ENCODE measurements around the gene SERF1B. TPM values are rescaled to one million over a fixed set of nuclear protein-coding genes. Genes with fewer than 3 reads are reported as not detected.
"Not testable (repeated sequence)": the region's sequence is repeated elsewhere in the genome, so short reads cannot be mapped to it uniquely, and the experiment has no call there.

Gene SERF1B
- total and polyA plus RNA-seq, 2 of the 13 experiments (the other 11 are each of a cell fraction or from before 2014, with no cell fraction given), result 21.2 to 47.3 TPM

- in situ Hi-C loops (cut with HindIII; ENCODE audit: extremely low pct_ligation_motif_present, low pct_unique_long_range_greater_than_20kb); intact Hi-C loops (cut with micrococcal nuclease; ENCODE audit: unreplicated experiment); DNase-seq (ENCODE audit: low spot score): not testable (repeated sequence)
Measured at GRCh38 chr5:70020660-70021059, 4.4 kb upstream of the SERF1B start.

GRCh38 chr5:70025845-70026145, 744 bp downstream of the SERF1B start:
- POLR2A ChIA-PET; CTCF ChIA-PET (ENCODE audit: low intra/inter-chr PET ratio, low total read pairs); H3K4me2 ChIP-seq (ENCODE audit: low read depth, low read length); H3K79me2 ChIP-seq (ENCODE audit: insufficient read depth, low read length); H4K20me1 ChIP-seq (ENCODE audit: insufficient read depth, low read length); H3K27me3 ChIP-seq (ENCODE audit: control insufficient read depth in 1 of 2, insufficient read depth in 2 of 2, low read length in 2 of 2); DNase-seq (ENCODE audit: low spot score); FAIRE-seq; H3K9ac ChIP-seq (ENCODE audit: insufficient read depth, low read depth, low read length); H3K4me3 ChIP-seq (replicated peaks in 1 of 3; ENCODE audit: insufficient read depth in 1 of 3, low read depth in 2 of 3, low read length in 3 of 3); H3K4me1 ChIP-seq (ENCODE audit: insufficient read depth, low read length); intact Hi-C loops (cut with micrococcal nuclease; ENCODE audit: unreplicated experiment); H3K9me3 ChIP-seq (ENCODE audit: low read length); H2AFZ ChIP-seq (ENCODE audit: low read length); in situ Hi-C loops (cut with HindIII; ENCODE audit: extremely low pct_ligation_motif_present, low pct_unique_long_range_greater_than_20kb); H3K27ac ChIP-seq (ENCODE audit: extremely low read length, insufficient read depth, low read length); H3K36me3 ChIP-seq (replicated peaks in 1 of 2; ENCODE audit: control insufficient read depth in 1 of 2, insufficient read depth in 2 of 2, low read length in 2 of 2): not testable (repeated sequence)
- peak; percentile 63 for ATAC-seq
- BruUV-seq (replicated peaks), result TSS peak; percentile 54
- no CpG with 5 or more reads among the region's 4 CpGs for WGBS (ENCODE audit: low lambda C conversion rate)

More at GRCh38 chr5:70020660-70021059, 4.4 kb upstream of the SERF1B start:
- H3K4me1 ChIP-seq (ENCODE audit: insufficient read depth, low read length); H3K79me2 ChIP-seq (ENCODE audit: insufficient read depth, low read length); H3K9ac ChIP-seq (ENCODE audit: insufficient read depth, low read depth, low read length); H3K27me3 ChIP-seq (ENCODE audit: control insufficient read depth in 1 of 2, insufficient read depth in 2 of 2, low read length in 2 of 2); CTCF ChIA-PET (ENCODE audit: low intra/inter-chr PET ratio, low total read pairs); BruUV-seq (replicated peaks); H3K27ac ChIP-seq (ENCODE audit: extremely low read length, insufficient read depth, low read length); FAIRE-seq; ATAC-seq; H3K36me3 ChIP-seq (replicated peaks in 1 of 2; ENCODE audit: control insufficient read depth in 1 of 2, insufficient read depth in 2 of 2, low read length in 2 of 2); H4K20me1 ChIP-seq (ENCODE audit: insufficient read depth, low read length); H3K9me3 ChIP-seq (ENCODE audit: low read length); H3K4me3 ChIP-seq (replicated peaks in 1 of 3; ENCODE audit: insufficient read depth in 1 of 3, low read depth in 2 of 3, low read length in 3 of 3); POLR2A ChIA-PET; H3K4me2 ChIP-seq (ENCODE audit: low read depth, low read length); H2AFZ ChIP-seq (ENCODE audit: low read length): not testable (repeated sequence)
- no CpG with 5 or more reads among the region's 2 CpGs for WGBS (ENCODE audit: low lambda C conversion rate)

GRCh38 chr5:70031204-70031603, 6.2 kb downstream of the SERF1B start:
- H3K4me3 ChIP-seq (replicated peaks in 1 of 3; ENCODE audit: insufficient read depth in 1 of 3, low read depth in 2 of 3, low read length in 3 of 3); FAIRE-seq; H3K79me2 ChIP-seq (ENCODE audit: insufficient read depth, low read length); intact Hi-C loops (cut with micrococcal nuclease; ENCODE audit: unreplicated experiment); H4K20me1 ChIP-seq (ENCODE audit: insufficient read depth, low read length); H3K27me3 ChIP-seq (ENCODE audit: control insufficient read depth in 1 of 2, insufficient read depth in 2 of 2, low read length in 2 of 2); H3K36me3 ChIP-seq (replicated peaks in 1 of 2; ENCODE audit: control insufficient read depth in 1 of 2, insufficient read depth in 2 of 2, low read length in 2 of 2); CTCF ChIA-PET (ENCODE audit: low intra/inter-chr PET ratio, low total read pairs); H3K27ac ChIP-seq (ENCODE audit: extremely low read length, insufficient read depth, low read length); H3K9me3 ChIP-seq (ENCODE audit: low read length); H2AFZ ChIP-seq (ENCODE audit: low read length); H3K9ac ChIP-seq (ENCODE audit: insufficient read depth, low read depth, low read length); ATAC-seq; DNase-seq (ENCODE audit: low spot score); H3K4me1 ChIP-seq (ENCODE audit: insufficient read depth, low read length); POLR2A ChIA-PET; BruUV-seq (replicated peaks); H3K4me2 ChIP-seq (ENCODE audit: low read depth, low read length); in situ Hi-C loops (cut with HindIII; ENCODE audit: extremely low pct_ligation_motif_present, low pct_unique_long_range_greater_than_20kb): not testable (repeated sequence)
- WGBS (ENCODE audit: low lambda C conversion rate), result no CpG with 5 or more reads among the region's 5 CpGs

GRCh38 chr5:70041411-70041810, 16.4 kb downstream of the SERF1B start:
- POLR2A ChIA-PET, result not testable (repeated sequence)

GRCh38 chr5:70049790-70050142, 24.7 kb downstream of the SERF1B start:
- H3K79me2 ChIP-seq (ENCODE audit: insufficient read depth, low read length); H3K4me1 ChIP-seq (ENCODE audit: insufficient read depth, low read length); CTCF ChIA-PET (ENCODE audit: low intra/inter-chr PET ratio, low total read pairs); intact Hi-C loops (cut with micrococcal nuclease; ENCODE audit: unreplicated experiment); H3K9me3 ChIP-seq (ENCODE audit: low read length); H2AFZ ChIP-seq (ENCODE audit: low read length); H3K27me3 ChIP-seq (ENCODE audit: control insufficient read depth in 1 of 2, insufficient read depth in 2 of 2, low read length in 2 of 2); BruUV-seq (replicated peaks); H3K4me3 ChIP-seq (replicated peaks in 1 of 3; ENCODE audit: insufficient read depth in 1 of 3, low read depth in 2 of 3, low read length in 3 of 3); H3K9ac ChIP-seq (ENCODE audit: insufficient read depth, low read depth, low read length); DNase-seq (ENCODE audit: low spot score); FAIRE-seq; H3K4me2 ChIP-seq (ENCODE audit: low read depth, low read length); H3K27ac ChIP-seq (ENCODE audit: extremely low read length, insufficient read depth, low read length); H4K20me1 ChIP-seq (ENCODE audit: insufficient read depth, low read length); POLR2A ChIA-PET; H3K36me3 ChIP-seq (replicated peaks in 1 of 2; ENCODE audit: control insufficient read depth in 1 of 2, insufficient read depth in 2 of 2, low read length in 2 of 2); in situ Hi-C loops (cut with HindIII; ENCODE audit: extremely low pct_ligation_motif_present, low pct_unique_long_range_greater_than_20kb): not testable (repeated sequence)
- no CpG with 5 or more reads among the region's 16 CpGs for WGBS (ENCODE audit: low lambda C conversion rate)
- peak; percentile 36 for ATAC-seq

More at GRCh38 chr5:70041411-70041810, 16.4 kb downstream of the SERF1B start:
- H3K36me3 ChIP-seq (replicated peaks in 1 of 2; ENCODE audit: control insufficient read depth in 1 of 2, insufficient read depth in 2 of 2, low read length in 2 of 2); H3K9ac ChIP-seq (ENCODE audit: insufficient read depth, low read depth, low read length); H2AFZ ChIP-seq (ENCODE audit: low read length); BruUV-seq (replicated peaks); H3K27ac ChIP-seq (ENCODE audit: extremely low read length, insufficient read depth, low read length); H3K4me1 ChIP-seq (ENCODE audit: insufficient read depth, low read length); CTCF ChIA-PET (ENCODE audit: low intra/inter-chr PET ratio, low total read pairs); in situ Hi-C loops (cut with HindIII; ENCODE audit: extremely low pct_ligation_motif_present, low pct_unique_long_range_greater_than_20kb); H4K20me1 ChIP-seq (ENCODE audit: insufficient read depth, low read length); H3K4me3 ChIP-seq (replicated peaks in 1 of 3; ENCODE audit: insufficient read depth in 1 of 3, low read depth in 2 of 3, low read length in 3 of 3); DNase-seq (ENCODE audit: low spot score); intact Hi-C loops (cut with micrococcal nuclease; ENCODE audit: unreplicated experiment); H3K4me2 ChIP-seq (ENCODE audit: low read depth, low read length); H3K79me2 ChIP-seq (ENCODE audit: insufficient read depth, low read length); H3K9me3 ChIP-seq (ENCODE audit: low read length); FAIRE-seq; H3K27me3 ChIP-seq (ENCODE audit: control insufficient read depth in 1 of 2, insufficient read depth in 2 of 2, low read length in 2 of 2): not testable (repeated sequence)
- 0 out of 3 replicates have a peak, but pooled peaks have one; percentile 32 for ATAC-seq

Data from HepG2 (cell line).